GM21423 (cell line): Measurements from ENCODE around the gene TRAF3.
"Not testable (repeated sequence)": the region's sequence is repeated elsewhere in the genome, so short reads cannot be mapped to it uniquely, and the experiment has no call there.

Experiments
- ATAC-seq: cut with Tn5 transposase; IDR thresholded peaks from one replicate; pipeline ENCODE4 v1.9.1; 2021; ENCODE audit warnings: mild to moderate bottlenecking, moderate library complexity; ENCODE audit not compliant: unreplicated experiment

The TRAF3 gene

GRCh38 chr14:102918438-102918837, 141.2 kb downstream of the TRAF3 start:
- ATAC-seq, result no peak

- ATAC-seq, result no peak
These were observed 143.2 kb downstream of the TRAF3 start for GRCh38 chr14:102920273-102920997.

- ATAC-seq, result no peak
These were observed 143.7 kb downstream of the TRAF3 start for GRCh38 chr14:102920998-102921304.

GRCh38 chr14:102922490-102923200, 145.4 kb downstream of the TRAF3 start, which contains the start of gene AMN:
Gene AMN, plus strand, starts transcription at chr14:102922663. Its CDS starts 26 bp downstream, at chr14:102922689.
- no peak for ATAC-seq

- ATAC-seq, result no peak
These were observed 146.1 kb downstream of the TRAF3 start for GRCh38 chr14:102923201-102923924.

GRCh38 chr14:102923925-102924486, 146.8 kb downstream of the TRAF3 start:
- ATAC-seq, result no peak

- ATAC-seq, result no peak
These were observed 147.7 kb downstream of the TRAF3 start for GRCh38 chr14:102924632-102925588.

GRCh38 chr14:102925646-102926045, 148.4 kb downstream of the TRAF3 start:
- ATAC-seq, result no peak

GRCh38 chr14:102926104-102926503, 148.9 kb downstream of the TRAF3 start:
- no peak for ATAC-seq

- not testable (repeated sequence) for ATAC-seq
These were observed 149.6 kb downstream of the TRAF3 start for GRCh38 chr14:102926840-102927239.

- no peak for ATAC-seq
These were observed 150.2 kb downstream of the TRAF3 start for GRCh38 chr14:102927346-102927877.

- peak; percentile 28 for ATAC-seq
These were observed 150.7 kb downstream of the TRAF3 start for GRCh38 chr14:102927878-102928411.

GRCh38 chr14:102928412-102929240, 151.4 kb downstream of the TRAF3 start:
- ATAC-seq, result peak; percentile 78

GRCh38 chr14:102929241-102930137, 152.2 kb downstream of the TRAF3 start:
- ATAC-seq, result no peak

- ATAC-seq, result no peak
These were observed 153.0 kb downstream of the TRAF3 start for GRCh38 chr14:102930138-102930752.

- no peak for ATAC-seq
These were observed 153.7 kb downstream of the TRAF3 start for GRCh38 chr14:102930753-102931579.
